GM18868 (cell line): ENCODE data around the gene TSBP1.
"Not testable (repeated sequence)": the region's sequence is repeated elsewhere in the genome, so short reads cannot be mapped to it uniquely, and the experiment has no call there.

ENCODE experiments used
- ATAC-seq: cut with Tn5 transposase; IDR thresholded peaks from one replicate; pipeline ENCODE4 v1.9.1; 2021; ENCODE audit warnings: mild to moderate bottlenecking, moderate library complexity; ENCODE audit not compliant: unreplicated experiment

Gene TSBP1

DNA sequence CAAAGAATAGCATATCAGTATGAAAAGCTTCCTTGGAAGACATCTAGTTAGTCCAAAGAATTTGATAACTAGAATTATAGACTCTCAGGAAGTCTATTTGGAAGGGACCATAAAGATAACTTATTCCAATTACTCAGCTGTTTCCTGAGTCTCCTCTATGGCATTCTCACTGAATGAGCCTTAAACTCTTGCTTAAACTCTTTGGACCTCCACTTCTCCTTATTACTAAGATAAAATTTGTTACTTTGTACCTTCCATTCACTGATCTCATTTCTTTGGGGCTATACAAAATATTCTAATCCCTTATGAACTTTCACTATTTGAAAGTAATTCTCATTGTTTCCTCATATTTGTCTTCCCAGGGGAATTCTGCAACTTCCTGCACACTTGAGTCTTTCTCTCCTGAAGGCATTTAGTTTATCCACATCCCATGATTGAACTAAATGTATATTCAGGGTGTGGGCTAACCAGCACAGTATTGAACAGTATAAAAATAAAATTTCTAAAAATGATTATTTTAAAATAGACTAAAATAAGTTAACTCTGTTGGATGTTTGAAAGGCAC, 80.7 kb downstream of the TSBP1 start:
- ATAC-seq, result no peak

DNA sequence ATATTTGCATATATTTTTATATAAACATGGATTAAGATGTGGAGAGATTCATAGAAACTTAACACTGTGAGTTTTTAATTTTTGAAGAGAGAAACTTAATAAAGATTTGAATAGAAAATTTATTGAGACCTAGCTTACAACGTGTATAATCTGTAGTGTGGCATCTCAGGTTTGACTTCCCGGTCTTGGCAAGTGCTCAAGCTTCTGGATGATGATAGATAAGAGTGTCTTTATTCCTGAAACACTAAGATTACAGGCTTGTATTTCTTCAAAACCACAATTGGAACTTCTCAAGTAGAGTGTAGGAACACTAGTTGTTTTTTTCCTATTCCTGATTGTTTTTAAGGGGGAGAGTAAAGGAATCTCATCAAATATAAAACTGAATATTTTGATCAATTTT, 83.3 kb downstream of the TSBP1 start:
- ATAC-seq, result no peak

DNA sequence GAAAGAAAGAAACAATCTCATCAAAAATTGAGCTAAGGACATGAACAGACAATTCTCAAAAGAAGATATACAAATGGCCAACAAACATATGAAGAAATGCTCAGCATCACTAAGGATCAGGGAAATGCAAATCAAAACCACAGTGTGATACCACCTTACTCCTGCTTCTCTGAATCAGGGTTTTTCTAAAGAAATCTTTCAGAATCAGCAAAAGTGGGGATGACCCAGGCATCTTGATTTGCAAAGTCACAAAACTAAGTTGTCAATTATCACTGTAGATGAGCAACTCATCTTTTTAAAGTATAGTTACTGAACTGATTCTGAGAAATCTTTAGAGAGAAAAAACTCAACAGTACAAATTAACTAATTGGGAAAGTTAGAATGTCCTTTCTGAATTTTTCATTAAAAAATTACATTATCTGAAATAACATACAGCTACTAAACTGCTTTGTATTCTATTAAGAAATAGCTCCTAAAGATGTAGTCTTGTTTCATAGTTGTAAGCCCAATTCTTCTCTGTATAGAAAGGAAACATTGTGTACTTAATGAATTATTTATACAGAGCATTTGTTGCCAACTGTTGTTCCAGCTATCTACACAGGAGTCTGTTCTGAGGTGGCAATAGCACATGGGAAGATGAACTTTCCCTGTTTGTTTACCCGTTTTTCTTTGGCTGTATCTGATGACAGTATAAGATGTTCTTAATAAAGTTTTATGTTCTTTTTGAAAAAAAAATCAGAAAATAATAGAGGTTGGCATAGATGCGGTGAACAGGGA, 97.7 kb downstream of the TSBP1 start:
- not testable (repeated sequence) for ATAC-seq

DNA sequence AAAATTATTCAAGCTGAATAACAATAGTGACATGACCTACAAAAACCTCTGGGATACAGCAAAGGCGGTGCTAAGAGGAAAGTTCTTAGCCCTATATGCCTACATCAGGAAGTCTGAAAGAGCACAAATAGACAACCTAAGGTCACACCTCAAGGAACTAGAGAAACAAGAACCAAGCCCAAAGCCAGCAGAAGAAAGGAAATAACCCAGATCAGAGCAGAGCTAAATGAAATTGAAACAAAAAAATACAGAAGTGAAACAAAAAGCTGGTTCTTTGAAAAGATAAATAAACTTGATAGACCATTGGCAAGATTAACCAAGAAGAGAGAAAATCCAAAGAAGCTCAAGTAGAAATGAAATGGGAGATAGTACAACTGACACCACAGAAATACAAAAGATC, 100.3 kb downstream of the TSBP1 start:
- ATAC-seq, result no peak

DNA sequence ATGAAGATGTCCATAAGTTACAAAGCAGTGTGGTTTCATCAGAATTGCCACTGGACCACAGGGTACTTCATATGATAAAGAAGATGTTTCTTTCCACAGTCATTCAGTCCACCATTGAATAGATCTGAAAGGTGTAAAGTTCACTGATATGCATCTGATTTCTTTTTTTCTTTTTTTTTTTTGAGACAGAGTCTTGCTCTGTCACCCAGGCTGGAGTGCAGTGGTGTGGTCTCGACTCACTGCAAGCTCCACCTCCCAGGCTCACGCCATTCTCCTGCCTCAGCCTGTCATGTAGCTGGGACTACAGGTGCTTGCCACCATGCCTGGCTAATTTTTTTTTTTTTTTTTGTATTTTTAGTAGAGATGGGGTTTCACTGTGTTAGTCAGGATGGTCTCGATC, 103.2 kb downstream of the TSBP1 start:
- not testable (repeated sequence) for ATAC-seq

DNA sequence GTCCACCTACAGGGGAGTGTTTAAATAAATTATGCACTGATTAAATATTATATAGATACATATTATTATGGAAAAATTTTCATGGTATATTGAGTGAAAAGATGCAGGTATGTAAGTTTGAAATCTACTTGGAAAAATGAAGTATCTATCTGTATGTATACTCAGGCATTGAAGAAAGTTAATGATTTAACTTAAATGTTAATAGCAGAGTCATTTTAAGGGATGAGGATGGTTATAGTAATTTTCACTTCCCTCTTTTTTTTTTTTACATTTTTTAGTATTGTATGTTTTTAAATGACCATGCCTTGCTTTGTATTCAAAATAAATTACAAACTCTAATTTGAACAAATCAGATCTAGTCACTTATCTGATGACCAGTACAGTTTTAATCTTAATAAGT, 104.7 kb downstream of the TSBP1 start:
- no peak for ATAC-seq

DNA sequence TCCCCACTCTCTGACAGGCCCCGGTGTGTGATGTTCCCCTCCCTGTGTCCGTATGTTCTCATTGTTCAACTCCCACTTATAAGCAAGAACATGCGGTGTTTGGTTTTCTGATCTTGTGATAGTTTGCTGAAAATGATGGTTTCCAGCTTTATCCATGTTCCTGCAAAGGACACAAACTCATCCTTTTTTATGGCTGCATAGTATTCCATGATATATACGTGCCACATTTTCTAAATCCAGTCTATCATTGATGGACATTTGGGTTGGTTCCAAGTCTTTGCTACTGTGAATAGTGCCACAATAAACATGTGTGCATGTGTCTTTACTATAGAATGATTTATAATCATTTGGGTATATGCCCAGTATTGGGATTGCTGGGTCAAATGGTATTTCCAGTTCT, 114.4 kb downstream of the TSBP1 start:
- ATAC-seq, result not testable (repeated sequence)

DNA sequence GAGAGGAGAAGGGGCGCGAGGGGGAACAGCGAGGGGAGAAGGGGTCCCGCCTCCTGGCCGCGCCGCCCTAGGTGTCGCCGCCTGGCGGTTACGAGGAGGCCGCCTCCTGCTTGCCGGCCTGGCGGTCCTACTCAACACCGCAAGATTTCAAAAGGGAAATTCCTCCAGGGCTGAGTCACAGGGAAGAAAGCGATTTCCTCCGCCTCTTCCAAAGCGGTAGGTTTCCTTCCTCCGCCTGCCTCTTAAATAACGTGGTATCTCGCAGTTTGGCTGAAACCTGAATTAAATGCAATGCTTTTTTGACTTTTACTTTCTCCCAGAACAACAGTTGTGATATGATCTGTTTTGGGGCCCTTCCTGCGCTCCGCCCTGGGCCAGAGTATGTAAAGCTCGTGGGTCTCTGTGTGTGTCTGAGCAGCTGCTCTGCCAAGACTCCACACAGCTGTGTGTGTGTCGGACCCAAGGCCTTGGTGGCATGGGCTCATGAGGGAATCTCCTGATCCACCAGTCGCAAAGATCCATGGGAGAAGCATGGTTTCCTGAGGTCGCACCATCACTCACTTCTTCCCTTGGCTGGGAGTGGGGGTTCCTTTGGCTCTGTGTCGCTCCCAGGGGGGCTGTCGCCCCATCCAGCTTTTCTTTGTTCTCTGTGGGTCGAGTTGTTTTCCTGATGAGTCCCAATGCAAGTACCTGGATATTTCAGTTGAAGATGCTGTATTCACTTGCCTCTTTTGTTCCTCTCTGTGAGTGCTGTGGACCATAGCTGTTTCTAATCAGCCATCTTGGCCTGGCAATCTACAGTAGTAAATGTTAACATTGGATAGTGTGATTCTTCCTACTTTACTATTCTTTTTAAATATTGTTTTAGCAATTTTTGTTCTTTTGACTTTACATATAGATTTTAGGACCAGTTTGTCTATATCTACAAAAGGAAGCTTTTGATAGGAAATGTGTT, 116.2 kb downstream of the TSBP1 start:
- ATAC-seq, result peak; percentile 50

DNA sequence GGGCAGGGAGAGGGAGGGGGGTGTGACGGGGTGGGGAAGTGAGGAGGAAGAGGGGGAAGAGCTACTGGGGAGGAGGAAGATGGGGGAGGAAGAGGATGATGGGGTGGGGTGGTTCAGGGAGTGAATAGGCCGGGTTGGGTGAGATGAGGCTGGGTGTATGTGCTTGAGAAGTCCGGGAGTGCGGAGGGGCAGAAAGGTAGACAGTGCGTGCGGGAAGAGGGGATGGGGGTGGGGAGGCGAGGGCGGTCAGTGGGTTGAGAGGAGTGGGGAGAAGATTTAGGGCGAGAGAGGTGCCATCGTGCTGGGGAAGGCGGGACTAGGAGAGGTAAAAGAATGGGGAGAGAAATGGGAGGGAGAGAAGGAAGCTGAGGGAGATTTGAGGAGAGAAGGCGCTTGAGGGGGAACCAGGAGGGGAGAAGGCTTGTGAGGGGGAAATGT, 116.9 kb downstream of the TSBP1 start:
- ATAC-seq, result no peak

DNA sequence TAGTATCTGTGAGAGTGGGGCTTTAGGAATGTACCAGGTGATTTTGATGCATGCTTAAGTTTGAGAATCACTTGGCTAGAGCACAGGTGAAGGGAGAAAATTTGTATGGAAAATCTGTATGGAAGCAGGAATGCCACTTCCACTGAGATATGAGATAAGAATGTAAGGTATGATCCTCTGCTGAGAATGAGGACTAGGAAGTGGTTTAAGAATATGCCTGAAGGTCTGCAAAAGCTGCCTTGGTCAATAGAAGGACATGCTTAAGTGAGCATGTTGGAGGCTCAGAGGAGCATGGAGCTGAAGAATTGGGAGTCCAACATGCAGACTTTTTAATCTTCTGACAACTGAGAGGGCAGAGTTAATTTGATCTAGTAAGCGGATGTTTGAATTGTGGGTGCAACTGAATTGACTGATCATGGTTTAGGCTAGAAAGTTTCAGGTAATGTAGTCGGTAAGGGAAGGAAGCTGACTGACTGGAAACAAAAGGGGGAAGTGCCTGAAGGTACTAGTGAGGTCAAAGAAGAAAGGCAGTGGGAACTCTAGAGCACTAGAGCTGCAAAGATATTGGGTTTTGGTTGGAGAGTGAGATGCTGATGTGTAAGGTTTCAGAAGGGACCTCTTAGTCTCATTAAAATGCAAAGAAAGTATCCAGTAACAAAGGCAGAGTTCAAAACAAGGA, 119.2 kb downstream of the TSBP1 start:
- no peak for ATAC-seq

DNA sequence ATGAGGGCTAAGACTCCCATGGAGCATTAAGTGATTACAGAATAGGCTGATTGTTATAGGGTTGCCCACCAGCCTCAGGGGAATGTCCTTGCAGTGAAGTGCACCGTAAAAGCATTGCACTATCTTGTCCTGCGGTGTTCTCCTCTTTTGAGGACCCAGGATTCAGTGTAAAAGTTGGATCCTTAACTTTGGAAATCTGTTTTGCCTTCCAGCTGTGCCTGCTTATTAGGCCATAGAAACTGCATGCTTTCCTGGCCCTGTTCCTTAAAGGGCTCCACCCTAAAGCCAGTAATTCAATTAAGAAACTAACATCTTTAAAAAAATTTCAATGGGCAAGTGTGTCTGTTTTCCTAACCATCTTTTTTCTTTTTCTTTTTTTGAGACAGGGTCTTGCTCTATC, 122.4 kb downstream of the TSBP1 start:
- ATAC-seq, result no peak

DNA sequence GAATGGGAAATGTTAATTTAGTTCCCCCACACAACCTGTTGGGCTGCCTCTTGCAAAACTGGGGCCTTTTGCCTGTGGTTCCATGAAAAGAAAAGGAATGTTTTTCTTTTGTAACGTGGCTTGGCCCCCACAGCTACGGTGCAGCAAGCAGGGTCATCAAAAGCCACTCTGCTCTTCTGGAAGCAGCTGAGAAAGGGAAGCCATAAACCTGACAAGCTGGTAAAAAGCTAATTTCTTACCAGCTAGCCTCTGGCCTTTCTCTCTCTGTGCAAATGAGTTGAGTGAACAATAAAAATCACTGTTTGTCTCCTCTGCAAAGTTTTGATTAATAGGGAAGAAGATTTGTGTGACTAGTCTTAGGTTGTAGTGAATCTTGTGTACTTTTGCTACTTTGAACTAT, 124.3 kb downstream of the TSBP1 start:
- ATAC-seq, result no peak

DNA sequence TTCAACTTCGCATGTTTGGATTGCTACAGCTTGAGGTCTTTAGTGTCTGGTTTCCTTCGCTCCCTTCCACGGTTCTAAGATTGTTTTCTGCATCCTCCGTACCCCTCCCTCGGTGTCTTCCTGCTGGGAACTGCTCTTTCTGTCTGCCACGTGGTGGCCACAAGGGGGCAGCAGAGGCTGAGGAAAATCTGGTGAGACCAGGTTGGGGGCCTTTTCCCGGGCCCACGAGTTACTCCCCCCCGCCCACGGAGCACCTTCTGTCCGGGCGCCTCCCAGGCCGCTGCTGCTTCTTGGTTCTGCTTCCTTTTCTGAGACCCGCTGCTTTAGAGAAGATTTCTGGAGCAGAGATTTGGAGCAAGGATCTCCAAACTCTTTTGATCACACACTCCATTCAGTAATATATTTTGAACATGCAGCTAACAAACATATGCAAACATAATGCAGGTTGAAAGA, 126.7 kb downstream of the TSBP1 start:
- ATAC-seq, result no peak

DNA sequence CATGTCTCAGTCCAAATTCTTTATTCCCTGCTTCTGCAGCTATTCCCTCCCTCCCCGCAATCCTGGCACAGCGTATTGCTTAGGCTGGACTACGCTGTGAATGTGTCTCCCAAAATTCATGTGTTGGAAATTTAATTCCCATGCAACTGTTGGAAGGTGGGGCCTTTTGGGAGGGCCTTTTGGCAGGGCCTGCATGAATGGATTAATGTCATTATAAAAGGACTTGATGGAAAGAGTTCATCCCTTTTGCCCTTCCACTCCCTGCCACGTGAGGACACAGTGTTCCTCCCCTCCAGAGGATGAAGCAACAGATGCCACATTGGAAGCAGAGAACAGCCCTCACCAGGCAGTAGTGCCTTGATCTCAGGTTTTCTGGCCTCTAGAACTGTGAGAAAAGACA, 127.4 kb downstream of the TSBP1 start:
- no peak for ATAC-seq
